Measurements from ENCODE around the gene TMEM181.

The TMEM181 gene

DNA sequence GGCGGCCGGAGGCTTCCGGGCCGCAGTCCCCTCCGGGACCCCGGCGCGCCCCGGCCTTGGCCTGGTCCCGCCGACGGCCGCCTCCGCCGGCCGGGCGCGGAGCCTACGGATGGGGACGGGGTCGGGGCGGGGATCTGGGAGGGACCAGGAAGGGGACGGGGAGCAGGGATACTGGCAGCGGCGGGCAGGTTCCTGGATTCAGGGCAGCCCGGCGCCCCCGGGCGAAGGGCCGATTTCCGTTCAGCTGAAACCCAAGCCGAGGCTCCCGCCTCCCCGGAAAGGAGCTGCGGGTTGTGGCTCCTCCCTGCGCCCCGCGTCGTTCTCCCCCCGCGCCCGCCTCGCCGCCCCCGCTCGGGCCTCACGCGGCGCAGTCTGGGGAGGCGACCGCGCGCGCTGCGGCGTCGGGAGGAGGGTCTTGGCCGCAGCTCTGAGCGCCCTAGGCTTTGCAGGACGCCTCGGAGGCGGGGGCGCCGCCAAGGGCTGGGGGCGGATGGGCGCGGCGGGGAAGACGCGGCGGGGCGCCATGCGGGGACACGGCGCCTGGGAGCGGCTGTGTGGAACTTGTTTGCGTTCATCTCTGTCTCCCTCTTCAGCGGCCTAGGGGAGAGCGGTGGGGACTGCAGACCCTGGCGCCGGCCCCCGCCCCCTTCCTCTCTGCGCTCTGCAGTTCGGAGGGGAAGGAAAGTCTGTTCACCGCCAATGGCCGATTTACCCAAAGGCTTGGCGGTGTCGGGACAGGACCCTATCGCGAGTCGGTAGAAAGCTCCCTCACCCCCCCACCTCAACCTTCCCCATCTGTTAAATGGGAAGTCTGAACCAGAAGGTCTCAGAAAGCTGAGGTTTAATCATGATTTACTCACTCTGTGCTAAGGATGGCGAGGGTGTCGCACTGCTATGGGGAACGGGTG is 22.7 kb upstream of the TMEM181 start:
- peaks cover 7% of the 10 kb centered on the region; the same call in 1 of the 2 replicates for H3K27me3 ChIP-seq (replicated peaks; ENCODE audit: insufficient read depth, low read length)
- TF ChIP-seq CTCF (IDR thresholded peaks at IDR 0.05; ENCODE audit: low read length) (no peak), EZH2 (optimal IDR thresholded peaks at IDR 0.05; ENCODE audit: low read depth, low read length) (no peak), EZH2phosphoT487 (IDR thresholded peaks at IDR 0.05; ENCODE audit: low read length) (no peak)
- no peak overlapping the region for H3K27ac ChIP-seq (ENCODE audit: low read length)
- no peaks in the 10 kb centered on the region for H3K36me3 ChIP-seq (replicated peaks; ENCODE audit: insufficient read depth, low read length)
- no peaks in the 10 kb centered on the region for H3K4me1 ChIP-seq (ENCODE audit: low read length)
- H3K9me3 ChIP-seq (replicated peaks; ENCODE audit: insufficient read depth, low read length): no peaks in the 10 kb centered on the region
- H3K9ac ChIP-seq (ENCODE audit: low read length): no peak overlapping the region
- H2AFZ ChIP-seq (ENCODE audit: low read length): no peak overlapping the region
- no peak overlapping the region for H3K4me2 ChIP-seq (ENCODE audit: low read depth, low read length)
- H3K9me2 ChIP-seq (replicated peaks; ENCODE audit: insufficient read depth, low read length): no peaks in the 10 kb centered on the region
- H3K79me2 ChIP-seq (ENCODE audit: low read length): no peaks in the 10 kb centered on the region
- H3K4me3 ChIP-seq (ENCODE audit: low read length): no peak overlapping the region
- no peak for DNase-seq
- no peaks in the 10 kb centered on the region for H4K20me1 ChIP-seq (ENCODE audit: insufficient read depth, low read length)
- no peaks in the 10 kb centered on the region for H3F3A ChIP-seq (ENCODE audit: insufficient read depth, low read length)

DNA sequence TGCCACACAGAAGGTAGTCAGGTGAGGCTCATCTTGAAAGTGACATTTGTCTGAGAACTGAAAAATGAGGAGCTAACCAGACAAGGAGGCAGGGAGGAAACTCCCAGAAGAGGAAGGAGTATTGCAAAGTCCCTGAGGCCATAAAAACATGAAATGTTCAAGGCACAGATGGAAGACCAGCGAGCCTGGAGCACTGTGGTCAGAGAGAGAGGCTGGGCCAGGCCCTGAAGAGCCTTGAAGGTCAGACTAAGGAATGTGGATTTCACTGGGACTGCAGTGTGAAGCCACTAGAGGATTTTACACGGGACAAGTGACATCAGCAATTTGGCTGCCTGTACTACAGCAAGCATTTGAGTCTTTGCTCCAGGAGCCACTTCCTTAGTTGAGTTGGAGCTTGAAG is 21.1 kb upstream of the TMEM181 start:
- H3K4me2 ChIP-seq (ENCODE audit: low read depth, low read length): no peak overlapping the region

DNA sequence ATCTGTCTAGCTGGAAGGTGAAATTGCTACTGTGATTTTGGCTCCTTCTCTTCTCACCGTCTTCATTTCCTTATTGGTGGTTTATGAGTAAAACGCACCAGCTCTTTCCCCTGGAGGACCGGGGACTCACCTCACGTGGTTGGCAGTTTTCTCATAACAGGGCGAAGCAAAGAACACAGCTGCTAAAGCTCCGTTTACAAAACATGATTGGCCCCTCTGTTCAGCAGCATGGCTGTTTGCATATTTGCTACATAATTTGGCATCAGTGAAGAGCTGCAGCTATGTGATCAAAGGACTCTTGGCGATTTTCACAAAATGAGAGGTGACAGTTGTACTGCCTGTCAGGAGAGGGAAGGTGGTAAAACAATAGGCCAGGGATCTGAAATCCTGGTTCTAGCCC is 20.5 kb upstream of the TMEM181 start:
- Histone ChIP-seq H3K4me2 (ENCODE audit: low read depth, low read length) (no peak overlapping the region), H3K9ac (ENCODE audit: low read length) (no peak overlapping the region), H2AFZ (ENCODE audit: low read length) (no peak overlapping the region), H3K9me2 (replicated peaks; ENCODE audit: insufficient read depth, low read length) (no peaks in the 10 kb centered on the region), H4K20me1 (ENCODE audit: insufficient read depth, low read length) (no peaks in the 10 kb centered on the region), H3K4me3 (ENCODE audit: low read length) (no peak overlapping the region), H3K79me2 (ENCODE audit: low read length) (no peaks in the 10 kb centered on the region), H3K36me3 (replicated peaks; ENCODE audit: insufficient read depth, low read length) (no peaks in the 10 kb centered on the region), H3F3A (ENCODE audit: insufficient read depth, low read length) (no peaks in the 10 kb centered on the region), H3K27ac (ENCODE audit: low read length) (no peak overlapping the region), H3K4me1 (ENCODE audit: low read length) (no peaks in the 10 kb centered on the region), H3K27me3 (replicated peaks; ENCODE audit: insufficient read depth, low read length) (peaks cover 7% of the 10 kb centered on the region; the same call in 1 of the 2 replicates), H3K9me3 (replicated peaks; ENCODE audit: insufficient read depth, low read length) (no peaks in the 10 kb centered on the region)
- TF ChIP-seq CTCF (IDR thresholded peaks at IDR 0.05; ENCODE audit: low read length) (no peak), EZH2 (optimal IDR thresholded peaks at IDR 0.05; ENCODE audit: low read depth, low read length) (no peak), EZH2phosphoT487 (IDR thresholded peaks at IDR 0.05; ENCODE audit: low read length) (no peak)
- no peak for DNase-seq

More for the DNA sequence above, 21.1 kb upstream of the TMEM181 start:
- Histone ChIP-seq H3K9ac (ENCODE audit: low read length) (no peak overlapping the region), H3K4me3 (ENCODE audit: low read length) (no peak overlapping the region), H3F3A (ENCODE audit: insufficient read depth, low read length) (no peaks in the 10 kb centered on the region), H3K79me2 (ENCODE audit: low read length) (no peaks in the 10 kb centered on the region), H3K36me3 (replicated peaks; ENCODE audit: insufficient read depth, low read length) (no peaks in the 10 kb centered on the region), H4K20me1 (ENCODE audit: insufficient read depth, low read length) (no peaks in the 10 kb centered on the region), H2AFZ (ENCODE audit: low read length) (no peak overlapping the region), H3K27me3 (replicated peaks; ENCODE audit: insufficient read depth, low read length) (peaks cover 7% of the 10 kb centered on the region; the same call in 1 of the 2 replicates), H3K9me2 (replicated peaks; ENCODE audit: insufficient read depth, low read length) (no peaks in the 10 kb centered on the region), H3K4me1 (ENCODE audit: low read length) (no peaks in the 10 kb centered on the region), H3K27ac (ENCODE audit: low read length) (no peak overlapping the region), H3K9me3 (replicated peaks; ENCODE audit: insufficient read depth, low read length) (no peaks in the 10 kb centered on the region)
- TF ChIP-seq CTCF (IDR thresholded peaks at IDR 0.05; ENCODE audit: low read length) (no peak), EZH2phosphoT487 (IDR thresholded peaks at IDR 0.05; ENCODE audit: low read length) (no peak), EZH2 (optimal IDR thresholded peaks at IDR 0.05; ENCODE audit: low read depth, low read length) (no peak)
- no peak for DNase-seq

Measured in MM.1S (cell line).